ENCODE data around the gene SOHLH2. TPM values are rescaled to one million over a fixed set of nuclear protein-coding genes. Genes with fewer than 3 reads are reported as not detected.
A peak's percentile ranks its signal among the peaks of the same experiment; 100 is the strongest.

SOHLH2 gene
- total RNA-seq, 1 donor from 2014 or later = 0.58 TPM

DNA sequence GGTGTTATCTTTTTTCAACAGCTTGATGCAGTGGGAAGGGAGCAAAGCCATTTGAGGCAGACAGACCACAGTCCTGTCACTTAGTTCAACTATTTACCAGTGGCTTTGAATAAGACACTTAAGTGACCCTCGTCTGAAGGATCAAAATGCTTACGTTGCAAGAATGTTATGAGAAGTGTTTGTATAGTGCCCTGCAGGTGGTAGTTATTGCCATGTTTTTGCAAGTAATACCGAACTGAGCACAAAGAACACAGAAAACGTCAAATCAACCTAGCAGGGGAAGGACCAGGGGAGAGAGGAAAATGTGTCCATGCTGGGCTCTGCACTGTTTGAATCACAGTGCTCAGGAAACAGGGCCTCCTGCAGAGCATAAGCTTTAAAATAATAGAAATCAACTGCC is 2.8 kb downstream of the SOHLH2 start:
- Mint-ChIP-seq H3K36me3 (peaks cover 3% of the 10 kb centered on the region), H3K27ac (no peak overlapping the region), H3K27me3 (ENCODE audit: low read depth) (peaks cover 4% of the 10 kb centered on the region), H3K9me3 (peaks cover 10% of the 10 kb centered on the region), H3K4me3 (no peak overlapping the region), H3K4me1 (peaks cover 15% of the 10 kb centered on the region)
- TF ChIP-seq, protein P1, sequence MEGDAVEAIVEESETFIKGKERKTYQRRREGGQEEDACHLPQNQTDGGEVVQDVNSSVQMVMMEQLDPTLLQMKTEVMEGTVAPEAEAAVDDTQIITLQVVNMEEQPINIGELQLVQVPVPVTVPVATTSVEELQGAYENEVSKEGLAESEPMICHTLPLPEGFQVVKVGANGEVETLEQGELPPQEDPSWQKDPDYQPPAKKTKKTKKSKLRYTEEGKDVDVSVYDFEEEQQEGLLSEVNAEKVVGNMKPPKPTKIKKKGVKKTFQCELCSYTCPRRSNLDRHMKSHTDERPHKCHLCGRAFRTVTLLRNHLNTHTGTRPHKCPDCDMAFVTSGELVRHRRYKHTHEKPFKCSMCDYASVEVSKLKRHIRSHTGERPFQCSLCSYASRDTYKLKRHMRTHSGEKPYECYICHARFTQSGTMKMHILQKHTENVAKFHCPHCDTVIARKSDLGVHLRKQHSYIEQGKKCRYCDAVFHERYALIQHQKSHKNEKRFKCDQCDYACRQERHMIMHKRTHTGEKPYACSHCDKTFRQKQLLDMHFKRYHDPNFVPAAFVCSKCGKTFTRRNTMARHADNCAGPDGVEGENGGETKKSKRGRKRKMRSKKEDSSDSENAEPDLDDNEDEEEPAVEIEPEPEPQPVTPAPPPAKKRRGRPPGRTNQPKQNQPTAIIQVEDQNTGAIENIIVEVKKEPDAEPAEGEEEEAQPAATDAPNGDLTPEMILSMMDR (IDR thresholded peaks at IDR 0.05; ENCODE audit: unreplicated experiment) = no peak
- no peak for DNase-seq (ENCODE audit: low spot score in 2 of 2, unreplicated experiment in 2 of 2)

DNA sequence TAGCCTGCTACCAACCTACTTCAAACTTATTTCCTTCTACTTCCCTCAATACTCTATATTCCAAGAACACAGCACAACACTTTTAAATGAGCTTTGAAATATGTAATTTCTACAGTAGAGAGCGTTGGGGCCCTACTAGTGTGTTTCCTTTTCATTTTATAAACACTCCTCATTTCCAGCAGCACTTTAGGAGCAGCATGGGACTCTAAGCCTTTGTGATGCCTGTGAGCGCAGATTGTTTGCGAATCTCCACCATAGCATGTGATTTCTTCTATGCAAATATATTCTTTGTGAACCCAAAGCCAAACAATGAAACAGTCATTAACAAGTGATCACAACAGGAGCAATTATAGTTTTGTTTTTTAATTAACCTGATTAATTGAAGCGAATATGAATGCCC is 3.6 kb downstream of the SOHLH2 start:
- peaks cover 4% of the 10 kb centered on the region for H3K27me3 Mint-ChIP-seq (ENCODE audit: low read depth)

DNA sequence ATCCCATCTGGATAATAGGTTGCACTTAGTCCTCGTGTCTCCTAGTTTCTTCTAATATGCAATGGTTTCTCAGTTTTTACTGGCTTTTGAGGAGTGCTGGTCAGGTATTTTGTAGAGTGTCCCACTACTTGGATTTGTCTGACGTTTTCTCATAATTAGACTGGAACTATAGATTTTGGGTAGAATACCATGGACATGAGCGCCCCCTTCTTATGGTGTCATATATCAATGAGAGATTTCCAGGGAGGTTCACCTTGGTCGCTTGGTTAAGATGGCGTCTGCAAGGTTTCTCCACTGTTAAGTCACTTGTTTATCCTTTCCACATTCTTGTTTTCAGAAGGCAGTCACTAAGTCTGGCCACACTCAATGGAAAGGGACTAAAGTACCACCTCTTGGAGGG is 6.7 kb downstream of the SOHLH2 start:
- TF ChIP-seq, protein P1 (IDR thresholded peaks at IDR 0.05; ENCODE audit: unreplicated experiment) = no peak
- Mint-ChIP-seq H3K27me3 (ENCODE audit: low read depth) (peaks cover 15% of the 10 kb centered on the region), H3K27ac (no peak overlapping the region), H3K36me3 (no peaks in the 10 kb centered on the region), H3K4me3 (no peak overlapping the region), H3K9me3 (peaks cover 10% of the 10 kb centered on the region), H3K4me1 (peaks cover 5% of the 10 kb centered on the region)
- no peak for DNase-seq (ENCODE audit: low spot score in 2 of 2, unreplicated experiment in 2 of 2)

More for the DNA sequence above, 3.6 kb downstream of the SOHLH2 start:
- Mint-ChIP-seq H3K27ac (no peak overlapping the region), H3K36me3 (peaks cover 3% of the 10 kb centered on the region), H3K4me3 (no peak overlapping the region), H3K9me3 (peaks cover 10% of the 10 kb centered on the region), H3K4me1 (peaks cover 15% of the 10 kb centered on the region)
- TF ChIP-seq, protein P1 (IDR thresholded peaks at IDR 0.05; ENCODE audit: unreplicated experiment) = no peak
- DNase-seq (ENCODE audit: low spot score in 2 of 2, unreplicated experiment in 2 of 2) = no peak

DNA sequence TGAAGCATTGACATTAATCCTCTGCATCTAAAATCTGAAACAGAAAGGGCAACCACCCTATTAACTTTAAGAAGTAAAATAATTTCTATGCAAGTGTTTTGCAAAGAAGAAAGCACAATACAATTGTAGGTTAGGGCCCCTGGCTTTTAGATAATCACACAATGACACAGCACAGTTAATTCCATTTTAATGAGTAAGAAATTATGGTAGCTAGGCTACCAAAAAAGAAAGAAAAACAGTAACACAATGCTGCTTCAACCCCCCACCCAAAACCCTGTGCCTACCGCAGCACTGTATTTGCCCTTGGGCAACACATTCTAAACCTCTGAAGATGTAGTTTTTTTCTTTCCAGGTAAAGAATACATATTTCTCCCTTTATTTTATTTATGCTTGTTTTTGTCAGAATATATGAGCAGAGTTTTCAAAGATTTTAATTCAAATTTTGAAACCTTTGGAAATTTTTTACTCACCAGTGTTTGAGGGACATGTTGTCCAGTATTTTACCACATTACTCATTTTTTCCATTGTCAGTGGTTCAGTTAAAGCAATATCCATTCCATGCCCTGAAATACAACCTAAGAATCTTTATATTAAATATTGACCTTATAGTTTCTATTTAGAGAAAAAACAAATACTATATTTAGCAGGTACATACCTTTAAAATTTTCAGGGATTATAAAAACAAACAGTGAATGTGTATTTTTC is 21.1 kb downstream of the SOHLH2 start:
- Mint-ChIP-seq H3K27me3 (ENCODE audit: low read depth) (peaks cover 6% of the 10 kb centered on the region), H3K27ac (peak overlapping the region; percentile 6)
- TF ChIP-seq, protein P1 (IDR thresholded peaks at IDR 0.05; ENCODE audit: unreplicated experiment) = no peak

DNA sequence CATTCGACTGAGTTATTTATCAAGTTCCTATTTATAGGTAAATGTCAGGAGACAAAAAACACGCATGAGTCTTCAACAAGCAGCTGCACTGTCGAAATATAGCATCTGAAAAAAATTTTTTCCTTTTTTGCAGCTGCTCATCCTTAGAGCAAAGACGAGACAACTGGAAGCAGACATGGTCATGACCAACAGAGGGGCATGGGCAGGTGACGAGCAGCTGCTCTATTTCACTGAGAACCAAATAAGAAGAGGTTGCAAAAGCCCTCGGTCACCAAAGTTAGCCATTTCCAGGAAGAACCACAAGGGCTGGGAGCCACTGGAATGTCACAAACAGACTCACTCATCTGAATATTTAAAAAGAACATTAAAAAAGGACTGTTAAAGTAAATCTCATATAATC is 22.2 kb downstream of the SOHLH2 start:
- DNase-seq (ENCODE audit: low spot score in 2 of 2, unreplicated experiment in 2 of 2) = no peak
- Mint-ChIP-seq H3K9me3 (no peaks in the 10 kb centered on the region), H3K4me3 (no peak overlapping the region), H3K27ac (no peak overlapping the region), H3K4me1 (peaks cover 6% of the 10 kb centered on the region), H3K27me3 (ENCODE audit: low read depth) (peaks cover 3% of the 10 kb centered on the region), H3K36me3 (no peaks in the 10 kb centered on the region)
- TF ChIP-seq, protein P1 (IDR thresholded peaks at IDR 0.05; ENCODE audit: unreplicated experiment) = no peak

More for the DNA sequence above, 21.1 kb downstream of the SOHLH2 start:
- no peak overlapping the region for H3K4me3 Mint-ChIP-seq
- DNase-seq (ENCODE audit: low spot score in 2 of 2, unreplicated experiment in 2 of 2) = no peak
- H3K36me3 Mint-ChIP-seq = no peaks in the 10 kb centered on the region
- no peaks in the 10 kb centered on the region for H3K9me3 Mint-ChIP-seq
- peaks cover 9% of the 10 kb centered on the region for H3K4me1 Mint-ChIP-seq

Measured in mesothelial cell of epicardium (in vitro differentiated cells).